ENCODE data around the gene TSPAN3.

GRCh38 chr15:77039848-77040247, 31.1 kb downstream of the TSPAN3 start:
- TF ChIP-seq FOXM1 (IDR thresholded peaks at IDR 0.05; ENCODE audit: borderline replicate concordance, low read depth) (no peak), EP300 (IDR thresholded peaks at IDR 0.05; ENCODE audit: borderline replicate concordance) (no peak), RAD21 (IDR thresholded peaks at IDR 0.05; ENCODE audit: low read depth) (no peak), REST (IDR thresholded peaks at IDR 0.05; ENCODE audit: low read depth) (no peak)
